ENCODE data around the gene BLMH. TPM values are rescaled to one million over a fixed set of nuclear protein-coding genes. Genes with fewer than 3 reads are reported as not detected.
"Not testable (repeated sequence)": the region's sequence is repeated elsewhere in the genome, so short reads cannot be mapped to it uniquely, and the experiment has no call there.

The BLMH gene
- total RNA-seq, 1 experiment from 2014 or later: 53.8 TPM

DNA sequence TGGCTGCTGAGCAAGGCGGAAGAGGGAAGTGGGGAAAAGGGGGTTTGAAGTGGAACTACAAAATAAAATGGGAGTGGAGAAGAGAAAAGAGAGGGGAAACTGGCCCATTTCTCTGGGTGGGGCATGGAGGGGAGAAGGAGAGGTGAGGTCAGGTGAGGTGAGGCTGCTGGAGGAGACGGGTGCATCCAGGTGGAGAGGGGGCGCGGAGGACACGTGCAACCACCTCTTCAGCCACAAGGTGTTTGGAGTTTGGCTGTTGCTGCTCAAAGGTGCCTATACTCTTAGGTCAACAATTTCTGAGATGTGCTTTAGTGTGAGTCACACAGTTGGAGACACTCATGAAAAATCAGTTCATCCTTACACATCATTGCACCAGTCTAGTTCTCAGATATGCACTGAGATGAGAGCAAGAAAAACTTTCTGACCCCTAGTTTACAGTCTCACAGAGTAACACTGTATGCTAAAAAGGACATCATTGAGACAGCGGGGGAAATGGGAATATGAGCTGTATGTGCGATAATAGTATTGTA is 61.1 kb downstream of the BLMH start:
- DNase-seq (ENCODE audit: low read depth): no peak

DNA sequence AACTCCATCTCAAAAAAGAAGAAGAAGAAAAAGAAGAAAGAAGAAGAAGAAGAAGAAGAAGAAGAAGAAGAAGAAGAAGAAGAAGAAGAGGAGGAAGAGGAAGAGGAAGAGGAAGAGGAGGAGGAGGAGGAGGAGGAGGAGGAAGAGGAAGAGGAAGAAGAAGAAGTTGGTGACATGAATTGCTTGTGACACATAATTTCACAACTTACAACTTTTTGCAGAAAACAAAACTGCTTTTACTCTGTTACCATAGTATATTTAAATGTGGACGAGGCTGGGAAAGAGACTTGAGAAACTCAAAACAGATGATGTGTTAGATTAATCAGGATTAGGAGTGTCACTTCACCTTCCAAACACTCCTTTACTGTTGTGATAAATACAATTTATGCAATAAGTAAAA is 61.7 kb downstream of the BLMH start:
- DNase-seq (ENCODE audit: low read depth): not testable (repeated sequence)

DNA sequence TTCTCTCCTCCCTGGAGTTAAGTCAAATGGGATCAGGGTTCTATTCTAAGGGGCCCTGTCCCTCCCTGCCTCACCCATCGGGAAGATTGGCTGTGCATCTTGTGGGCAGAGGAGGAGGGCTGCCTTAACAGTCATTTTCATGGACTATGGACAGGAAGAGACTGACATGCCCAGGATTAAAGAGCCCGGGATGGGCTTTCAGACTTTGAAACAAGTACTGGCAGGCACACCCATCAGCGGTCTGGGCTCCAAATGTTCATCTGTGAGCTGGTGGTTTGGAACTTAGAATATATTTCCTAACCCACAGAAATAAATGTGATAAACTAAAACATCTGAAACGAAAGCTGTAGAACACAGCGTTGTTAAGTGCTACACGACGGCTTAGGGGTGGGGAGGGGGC is 62.7 kb downstream of the BLMH start:
- no peak for DNase-seq (ENCODE audit: low read depth)

DNA sequence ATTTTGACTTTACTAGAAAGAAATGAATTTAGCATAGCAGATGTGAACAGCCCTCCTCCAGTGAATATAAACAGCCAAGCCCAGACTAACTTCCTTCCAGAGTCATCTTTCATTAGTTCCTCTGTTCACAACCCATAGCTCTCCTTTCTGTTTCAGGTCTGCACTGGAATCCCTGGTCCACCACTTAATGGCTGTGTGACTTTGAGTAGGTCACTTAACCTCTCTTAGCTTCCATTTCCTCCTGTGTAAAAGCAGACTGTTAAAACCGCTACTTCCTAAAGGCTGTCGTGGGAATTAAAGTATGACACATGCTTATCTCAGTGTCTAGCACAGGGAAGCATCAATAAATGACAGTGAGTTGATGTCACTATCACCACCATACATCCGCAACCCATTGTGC is 63.7 kb downstream of the BLMH start:
- no peak for DNase-seq (ENCODE audit: low read depth)

DNA sequence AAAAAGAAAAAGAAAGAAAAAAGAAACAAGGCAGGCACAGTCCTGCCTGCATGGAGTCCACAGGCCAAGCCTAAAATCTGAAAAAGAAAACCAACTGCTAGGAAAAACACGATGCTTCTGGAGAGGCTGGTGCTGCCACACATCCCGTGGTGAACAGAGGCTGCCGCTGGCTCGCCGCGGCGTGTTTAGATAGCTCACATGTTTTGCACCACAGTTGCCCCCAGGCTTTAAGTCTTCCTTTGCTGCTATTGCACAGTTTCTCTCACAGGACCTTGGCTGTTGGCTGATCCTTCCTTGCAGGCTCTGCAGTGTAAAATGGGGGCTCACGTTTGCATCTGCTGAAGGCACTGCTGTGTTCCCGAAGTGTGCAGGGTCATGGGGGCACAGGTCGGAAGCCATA is 64.9 kb downstream of the BLMH start:
- no peak for DNase-seq (ENCODE audit: low read depth)

DNA sequence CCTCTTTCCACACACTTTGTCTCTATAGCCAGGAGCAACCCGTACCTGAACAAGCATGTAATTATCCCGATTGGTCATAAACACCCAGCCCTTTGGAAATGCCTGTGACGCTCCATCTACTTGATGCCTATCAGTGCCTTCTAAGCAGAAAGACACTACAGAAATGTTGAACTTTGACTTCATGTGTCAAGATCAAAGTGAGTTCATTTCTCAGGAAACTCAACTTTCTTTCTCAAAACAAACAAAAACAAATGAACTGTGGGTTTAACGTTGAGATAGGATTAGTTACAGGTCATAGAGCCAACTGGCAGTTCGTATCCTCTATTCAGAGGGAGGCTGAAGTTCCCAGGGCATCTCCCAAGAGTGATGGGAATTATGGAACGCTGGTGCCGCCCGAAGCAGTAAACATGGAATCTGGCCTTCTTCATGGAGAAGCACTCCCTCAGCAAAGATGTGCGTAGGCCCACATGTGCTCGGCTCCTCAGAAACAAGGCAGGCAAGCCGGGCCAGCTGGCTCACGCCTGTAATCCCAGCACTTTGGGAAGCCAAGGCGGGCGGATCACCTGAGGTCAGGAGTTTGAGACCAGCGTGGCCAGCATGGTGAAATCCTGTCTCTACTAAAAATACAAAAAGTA is 65.7 kb downstream of the BLMH start:
- DNase-seq (ENCODE audit: low read depth): no peak

DNA sequence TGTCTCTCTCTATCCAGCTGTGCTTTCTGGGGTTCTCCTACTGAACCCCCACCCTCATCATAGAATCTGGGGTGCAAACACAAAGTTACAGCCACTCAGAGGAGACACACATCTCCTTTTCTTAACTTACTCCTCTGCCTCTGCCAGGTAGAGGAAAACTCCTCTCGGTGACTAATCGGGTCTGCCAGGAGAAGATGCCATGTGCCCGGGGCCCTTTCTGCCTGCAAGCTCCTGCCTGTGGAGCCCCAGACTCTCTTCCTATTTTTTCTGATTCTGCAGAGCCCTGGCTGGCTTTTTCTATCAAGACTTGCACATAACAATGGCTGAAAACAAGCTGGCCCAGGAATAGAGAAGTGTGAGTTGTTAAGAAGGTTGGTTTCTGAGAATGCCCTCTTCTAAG is 66.6 kb downstream of the BLMH start:
- DNase-seq (ENCODE audit: low read depth): no peak

DNA sequence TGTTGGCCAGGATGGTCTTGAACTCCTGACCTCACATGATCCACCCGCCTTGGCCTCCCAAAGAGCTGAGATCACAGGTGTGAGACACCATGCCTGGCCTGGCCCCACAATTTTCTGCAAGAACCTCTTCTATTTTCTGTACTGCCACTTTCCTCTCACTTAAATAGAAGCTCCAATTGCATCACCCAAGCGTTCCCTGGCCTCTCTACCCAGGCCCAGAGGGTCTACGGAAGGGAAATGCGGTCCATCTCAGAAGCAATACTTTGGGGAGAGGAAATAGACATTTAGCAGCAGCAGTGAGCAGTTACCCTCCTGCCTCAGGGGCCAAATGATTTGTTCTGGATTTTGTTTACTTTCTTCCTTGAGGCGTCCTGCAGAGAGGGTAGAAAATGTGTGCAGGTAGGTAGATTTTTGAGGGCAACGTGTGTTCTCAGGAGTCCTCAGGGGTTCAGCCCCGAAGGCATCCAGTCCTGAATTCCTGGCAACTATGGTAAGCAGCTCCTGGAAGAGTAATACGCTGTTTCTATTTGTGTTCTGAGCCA is 67.3 kb downstream of the BLMH start:
- no peak for DNase-seq (ENCODE audit: low read depth)

DNA sequence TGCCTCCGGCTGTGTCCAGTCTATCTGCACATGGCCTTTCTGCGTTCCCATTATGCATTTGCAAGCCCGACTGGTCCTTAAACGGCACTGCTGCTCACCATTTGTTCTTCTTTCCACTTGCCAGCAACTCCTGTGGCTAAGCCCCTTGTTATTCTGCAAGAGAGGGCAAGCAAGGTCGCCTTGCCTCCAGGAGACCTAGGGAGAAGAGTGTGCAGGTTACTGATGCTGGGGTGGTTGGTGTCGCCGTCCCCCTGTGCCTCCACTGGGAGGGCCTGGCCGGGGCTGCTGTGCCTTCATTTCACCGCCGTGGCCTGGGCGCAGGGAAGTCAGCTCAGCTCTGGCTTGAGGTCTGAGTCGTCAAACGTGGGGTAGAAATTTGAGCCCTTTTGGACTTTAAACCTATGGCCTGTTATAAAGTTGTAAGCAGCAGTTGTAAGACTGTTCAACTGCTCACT is 69.0 kb downstream of the BLMH start:
- DNase-seq (ENCODE audit: low read depth): no peak

DNA sequence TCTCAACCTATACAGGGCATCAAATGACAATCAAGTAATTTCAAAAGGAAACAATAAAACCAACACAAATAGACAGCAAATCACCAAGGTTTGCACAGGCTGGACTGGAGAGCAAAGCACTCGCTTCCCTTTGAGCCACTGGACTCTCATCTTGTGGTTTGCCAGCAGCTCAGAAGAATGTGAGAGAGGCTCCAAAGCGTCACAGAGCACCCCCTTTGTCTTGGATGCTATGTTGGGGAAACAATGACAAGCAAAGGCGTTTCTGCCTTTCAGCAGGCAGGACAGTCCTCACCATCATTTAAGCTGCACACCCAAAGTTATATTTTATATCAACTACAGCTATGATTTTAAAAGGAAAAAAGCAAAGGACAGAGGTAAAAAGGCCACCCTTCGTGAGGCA is 69.5 kb downstream of the BLMH start:
- DNase-seq (ENCODE audit: low read depth): no peak

DNA sequence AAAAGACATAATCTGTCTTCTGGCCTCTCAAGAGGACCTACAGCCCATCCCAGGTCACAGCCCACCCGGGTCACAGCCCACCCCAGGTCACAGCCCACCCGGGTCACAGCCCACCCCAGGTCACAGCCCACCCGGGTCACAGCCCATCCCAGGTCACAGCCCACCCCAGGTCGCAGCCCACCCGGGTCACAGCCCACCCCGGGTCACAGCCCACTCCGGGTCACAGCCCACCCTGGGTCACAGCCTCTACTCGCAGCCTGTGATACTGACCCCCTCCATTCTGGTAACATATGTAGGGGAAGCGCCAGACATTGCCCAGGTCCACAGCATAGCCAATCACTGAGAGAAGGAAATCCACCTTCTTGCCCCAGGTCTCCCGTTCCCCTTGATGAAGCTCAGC is 70.4 kb downstream of the BLMH start:
- DNase-seq (ENCODE audit: low read depth): no peak

DNA sequence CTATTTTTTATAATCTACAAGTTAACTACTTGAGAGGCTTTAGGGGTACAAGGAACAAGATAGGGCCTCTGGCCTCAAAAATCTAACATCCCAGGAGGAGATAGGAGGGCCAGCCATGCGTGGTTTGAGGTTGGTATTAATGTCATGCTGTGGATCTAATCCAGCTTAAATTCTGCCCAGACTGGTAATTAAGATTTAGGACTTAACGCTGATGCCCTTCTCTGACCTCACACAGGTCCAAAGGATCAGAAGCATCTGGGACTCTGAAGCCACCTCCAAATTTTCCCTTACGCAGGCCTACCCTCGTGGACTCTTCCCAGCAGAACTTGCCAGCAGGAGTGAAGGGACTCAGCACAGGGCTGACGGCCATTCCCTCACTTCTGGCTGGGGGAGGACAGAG is 71.3 kb downstream of the BLMH start:
- no peak for DNase-seq (ENCODE audit: low read depth)

DNA sequence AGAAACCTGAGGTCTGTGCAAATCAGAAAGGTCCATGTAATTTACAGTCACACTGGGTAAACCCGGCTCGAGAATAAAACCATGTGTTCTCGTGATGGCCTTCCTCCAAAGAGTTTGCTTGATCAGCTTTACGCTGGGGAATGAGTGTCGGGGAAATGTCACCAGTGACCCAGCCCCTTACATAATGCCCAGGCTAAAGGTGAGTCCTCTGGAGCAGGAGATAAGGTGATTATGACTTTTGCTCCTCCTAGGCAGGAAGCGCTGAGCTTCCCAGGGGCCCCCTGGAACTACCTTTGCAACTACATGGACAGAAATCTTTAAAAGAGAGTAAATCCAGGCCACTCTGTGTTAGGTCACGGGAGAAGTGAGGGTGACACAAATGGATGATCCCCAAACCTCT is 71.9 kb downstream of the BLMH start:
- DNase-seq (ENCODE audit: low read depth): no peak

DNA sequence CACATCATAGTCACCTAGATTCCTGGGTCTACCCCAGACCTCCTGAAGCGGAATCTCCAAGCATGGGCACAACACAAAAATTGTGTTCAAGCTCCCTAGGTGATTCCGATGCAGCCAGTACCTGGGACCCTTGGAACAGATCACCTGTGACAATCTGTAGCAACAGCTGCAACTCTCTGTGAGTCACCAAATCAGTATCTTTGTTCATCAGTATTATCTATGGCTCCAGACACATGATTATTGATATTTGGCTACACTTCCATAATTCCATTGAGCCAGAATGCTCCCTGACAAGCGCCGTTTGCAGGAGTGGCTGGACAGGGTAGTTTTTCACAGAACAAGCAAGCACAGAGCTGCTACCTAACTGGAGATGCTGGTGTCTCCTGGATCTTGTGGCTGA is 72.4 kb downstream of the BLMH start:
- DNase-seq (ENCODE audit: low read depth): no peak

DNA sequence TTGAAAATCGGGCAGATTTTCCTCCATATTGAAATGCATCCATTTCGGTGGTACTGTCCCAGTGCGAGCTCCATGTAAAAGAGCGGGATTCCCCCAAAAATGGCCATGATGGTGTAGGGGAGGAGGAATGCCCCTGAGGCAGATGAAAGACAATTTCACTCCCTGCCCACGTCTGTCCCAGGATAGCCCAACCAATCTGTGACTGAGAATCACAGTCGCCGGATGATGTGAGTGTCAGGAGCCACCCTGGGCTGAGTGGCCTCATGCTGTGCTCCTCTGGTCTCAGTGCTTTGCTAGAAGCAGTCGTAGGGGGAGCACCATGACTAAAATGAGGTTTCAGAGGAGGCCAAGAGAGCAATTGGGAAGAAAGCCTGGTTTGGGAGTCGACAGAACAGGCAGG is 72.9 kb downstream of the BLMH start:
- no peak for DNase-seq (ENCODE audit: low read depth)

DNA sequence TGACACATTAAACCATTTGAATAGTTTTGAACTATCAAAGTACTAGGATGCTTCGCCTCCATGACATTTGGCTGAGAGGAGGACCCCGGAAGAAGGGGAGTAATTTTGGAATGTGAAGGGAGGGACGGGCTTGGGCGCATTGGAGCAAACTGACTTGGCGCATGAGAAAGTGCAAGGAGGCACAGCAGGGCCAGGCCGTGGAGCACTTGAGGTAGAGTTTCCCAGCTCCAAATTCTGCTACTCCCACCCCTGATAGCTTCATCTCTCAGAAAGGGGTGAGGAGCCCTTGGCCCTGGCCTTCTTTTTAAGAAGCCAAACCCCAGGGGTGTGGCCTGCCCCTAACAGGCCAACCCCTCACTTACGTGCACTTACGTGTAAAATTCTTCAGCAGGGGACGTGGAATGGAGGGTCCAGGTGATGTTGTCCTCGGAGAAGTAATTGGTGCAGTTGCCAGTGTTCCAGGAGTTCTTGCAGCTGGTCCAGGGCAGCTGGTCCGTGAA is 73.9 kb downstream of the BLMH start:
- no peak for DNase-seq (ENCODE audit: low read depth)

DNA sequence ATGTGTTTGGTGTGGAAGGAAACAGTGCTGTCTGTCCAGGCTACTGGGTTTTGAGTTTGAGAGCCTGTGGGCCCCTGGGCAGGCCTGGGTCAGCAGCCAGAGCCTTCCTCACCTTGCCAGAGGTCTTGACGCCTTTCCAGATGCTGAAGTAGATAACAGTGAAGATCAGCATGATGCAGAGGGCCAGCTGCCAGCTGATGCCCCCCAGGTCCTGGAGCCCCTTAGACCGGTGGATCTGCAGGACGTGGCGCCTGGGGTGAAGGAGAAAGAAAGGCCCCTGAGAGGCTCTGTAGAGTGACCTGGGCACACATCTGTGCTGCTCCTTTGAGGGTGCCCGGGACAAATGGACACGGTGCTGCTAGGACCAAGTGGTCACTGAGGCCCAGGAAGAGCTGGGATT is 74.7 kb downstream of the BLMH start:
- no peak for DNase-seq (ENCODE audit: low read depth)

DNA sequence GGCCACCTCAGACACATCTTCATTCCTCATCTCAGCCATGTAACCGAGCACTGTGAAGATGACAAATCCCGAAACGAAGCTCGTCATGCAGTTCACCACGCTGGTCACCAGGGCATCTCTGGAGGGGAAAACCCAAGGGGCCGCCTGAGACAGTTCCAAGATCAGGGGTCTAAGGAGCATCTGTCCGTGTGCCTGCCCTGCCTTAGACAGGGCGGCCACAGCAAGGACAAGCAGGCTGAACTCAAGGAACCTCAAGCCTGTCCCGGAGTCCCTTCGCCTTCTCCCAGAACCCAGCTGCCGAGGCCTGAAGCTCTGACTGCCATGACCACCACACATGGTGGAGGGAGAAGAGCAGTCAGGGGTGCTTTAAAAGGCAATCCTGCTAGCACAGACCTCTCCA is 79.0 kb downstream of the BLMH start:
- no peak for DNase-seq (ENCODE audit: low read depth)

DNA sequence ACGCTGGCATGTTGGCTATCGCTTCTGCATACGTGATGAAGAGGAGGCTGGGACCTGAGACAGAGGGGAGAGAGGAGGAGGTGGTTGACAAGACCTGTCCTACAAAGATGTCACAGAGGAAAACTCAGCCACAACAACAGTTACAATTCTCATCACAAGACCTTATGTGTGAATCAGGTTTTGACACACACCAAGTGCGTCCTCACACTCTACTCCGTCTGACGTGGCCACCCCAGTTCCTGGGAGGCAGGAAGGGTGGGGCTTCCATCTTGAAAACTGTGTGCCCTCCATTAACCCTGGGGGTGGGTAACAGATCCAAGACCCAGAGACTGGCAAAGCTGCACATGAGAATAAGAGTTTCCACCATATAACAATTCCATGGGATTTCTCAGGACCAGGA is 80.4 kb downstream of the BLMH start:
- DNase-seq (ENCODE audit: low read depth): no peak

DNA sequence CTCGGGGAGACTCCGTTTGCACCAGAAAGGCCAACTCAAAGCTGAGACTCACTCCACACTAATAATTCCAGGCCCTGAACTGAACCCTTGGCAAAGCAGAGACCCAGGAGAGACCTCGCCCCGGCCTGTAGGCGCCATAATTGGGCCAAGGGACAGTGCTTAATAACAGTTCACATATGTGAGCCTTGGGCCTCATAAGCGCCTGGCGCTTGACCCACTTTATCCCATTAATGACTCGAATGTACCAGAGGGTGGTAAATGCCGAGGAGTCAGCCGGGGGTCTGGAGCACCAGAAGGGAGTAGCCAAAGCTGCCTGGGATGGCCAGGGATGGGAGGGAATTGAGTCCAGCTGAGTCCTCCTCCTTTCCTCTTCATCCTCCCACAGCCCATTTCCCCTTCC is 80.8 kb downstream of the BLMH start:
- DNase-seq (ENCODE audit: low read depth): no peak

DNA sequence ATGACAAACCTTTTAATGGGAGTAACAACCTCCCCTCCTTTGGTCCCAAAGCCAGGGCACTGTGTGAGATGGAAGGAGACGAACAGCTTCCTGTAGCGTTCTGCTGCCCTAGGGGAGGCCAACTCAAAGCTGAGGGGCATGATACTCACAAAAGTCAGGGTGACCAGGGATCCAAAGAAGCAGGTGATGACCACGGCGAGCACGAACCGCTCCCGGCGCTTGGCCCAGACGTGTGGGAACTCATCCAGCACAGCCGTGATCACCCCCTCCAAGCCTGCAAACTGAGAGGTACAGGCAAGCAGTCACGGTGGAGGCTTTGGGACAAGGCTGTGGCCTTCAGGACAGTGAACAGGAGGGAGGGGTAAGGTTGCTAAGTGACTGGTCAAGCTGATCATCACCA is 81.4 kb downstream of the BLMH start:
- DNase-seq (ENCODE audit: low read depth): no peak

DNA sequence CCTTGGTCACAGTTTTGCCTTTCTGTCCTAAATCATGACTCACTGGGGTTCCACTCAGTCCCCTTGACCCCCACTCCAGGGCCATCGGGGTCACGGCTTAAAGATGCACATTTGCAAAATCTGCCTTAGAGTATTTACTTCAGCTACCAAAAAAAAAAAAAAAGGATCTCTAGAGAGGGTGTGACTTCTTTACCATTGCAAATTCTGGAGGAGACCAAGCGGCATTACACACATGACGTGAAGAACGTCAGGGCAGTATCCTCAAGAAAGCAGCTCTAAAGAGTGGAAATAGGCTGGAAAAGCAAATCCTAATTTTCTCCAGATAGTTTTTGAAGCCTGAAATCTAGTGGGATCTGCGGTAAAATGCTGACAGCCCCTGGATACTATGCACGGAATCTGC is 81.8 kb downstream of the BLMH start:
- DNase-seq (ENCODE audit: low read depth): no peak

DNA sequence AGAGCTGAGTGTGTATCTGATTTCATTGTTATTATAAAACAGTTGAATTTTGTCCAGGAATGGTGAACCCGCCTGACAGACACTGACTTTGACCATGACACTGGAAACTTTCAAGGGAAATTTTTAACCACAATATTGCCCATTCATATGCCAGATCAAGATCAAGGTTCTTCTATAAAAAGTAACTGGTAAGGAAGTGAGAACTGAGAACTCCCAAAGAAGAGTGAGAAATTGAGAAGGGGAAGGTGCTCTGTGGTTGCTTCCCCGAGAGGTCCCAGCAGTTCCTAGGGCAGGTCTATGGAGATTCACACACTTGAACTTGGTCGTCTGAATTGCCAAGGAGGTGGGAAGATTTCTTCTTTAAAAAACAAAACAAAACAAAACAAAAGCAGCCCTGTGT is 83.5 kb downstream of the BLMH start:
- no peak for DNase-seq (ENCODE audit: low read depth)

All from HT1080 (cell line).